H9 (cell line): Measurements from ENCODE around the gene SLC25A25. TPM values are rescaled to one million over a fixed set of nuclear protein-coding genes. Genes with fewer than 3 reads are reported as not detected.

ENCODE experiments used
- DNase-seq: peaks from one replicate; pipeline ENCODE4 v3.0.0-alpha.2; 2017
- H2AFZ ChIP-seq: one replicate; pipeline ENCODE4 v1.6.1; 2013; ENCODE audit warnings: mild to moderate bottlenecking, low read length, control low read depth, moderate library complexity
- H2AK5ac ChIP-seq: 2 replicates; pipeline ENCODE4 v1.6.1; 2013; ENCODE audit warnings: low read length, control low read depth, mixed read lengths; ENCODE audit not compliant: insufficient read length
- H2BK120ac ChIP-seq: one replicate; pipeline ENCODE4 v1.6.1; 2013; ENCODE audit warnings: low read depth, mild to moderate bottlenecking, low read length, control low read depth, inconsistent platforms; ENCODE audit not compliant: poor library complexity, severe bottlenecking
- H2BK12ac ChIP-seq: 2 replicates; pipeline ENCODE4 v1.6.1; 2013; ENCODE audit warnings: low read length, control low read depth, mixed read lengths, low read depth; ENCODE audit not compliant: insufficient read length
- H2BK15ac ChIP-seq: 2 replicates; pipeline ENCODE4 v1.6.1; 2013; ENCODE audit warnings: low read depth, low read length, control low read depth
- H2BK20ac ChIP-seq: one replicate; pipeline ENCODE4 v1.6.1; 2013; ENCODE audit warnings: low read depth, mild to moderate bottlenecking, low read length, control low read depth, inconsistent platforms; ENCODE audit not compliant: poor library complexity, severe bottlenecking
- H2BK5ac ChIP-seq: 2 replicates; pipeline ENCODE4 v1.6.1; 2013; ENCODE audit warnings: low read length, control low read depth, mixed read lengths; ENCODE audit not compliant: insufficient read length
- H3K14ac ChIP-seq: 2 replicates; pipeline ENCODE4 v1.6.1; 2013; ENCODE audit warnings: low read length, control low read depth; ENCODE audit not compliant: insufficient read depth
- H3K18ac ChIP-seq: 2 replicates; pipeline ENCODE4 v1.6.1; 2013; ENCODE audit warnings: low read depth, mild to moderate bottlenecking, mixed read lengths, low read length, control low read depth; ENCODE audit not compliant: insufficient read length
- H3K23ac ChIP-seq: 2 replicates; pipeline ENCODE4 v1.6.1; 2013; ENCODE audit warnings: low read length, control low read depth, mixed read lengths, low read depth; ENCODE audit not compliant: insufficient read length
- H3K23me2 ChIP-seq: 2 replicates; pipeline ENCODE4 v1.6.1; 2013; ENCODE audit warnings: low read depth, mild to moderate bottlenecking, mixed read lengths, low read length, control low read depth; ENCODE audit not compliant: insufficient read length, poor library complexity, severe bottlenecking
- H3K27ac ChIP-seq: 2 replicates; pipeline ENCODE4 v1.5.1; 2013; ENCODE audit warnings: low read length, control low read depth, mixed read lengths, low read depth; ENCODE audit not compliant: insufficient read length
- H3K27me3 ChIP-seq: 2 replicates; pipeline ENCODE4 v1.6.1; 2013; ENCODE audit warnings: low read length, control low read depth, inconsistent platforms; ENCODE audit not compliant: insufficient read depth
- H3K4ac ChIP-seq: 2 replicates; pipeline ENCODE4 v1.6.1; 2013; ENCODE audit warnings: low read depth, mild to moderate bottlenecking, control low read depth, inconsistent platforms, low read length, moderate library complexity
- H3K4me1 ChIP-seq: 2 replicates; pipeline ENCODE4 v1.6.1; 2013; ENCODE audit warnings: low read length, control low read depth, inconsistent platforms; ENCODE audit not compliant: insufficient read depth
- H3K4me2 ChIP-seq: 2 replicates; pipeline ENCODE4 v1.6.1; 2013; ENCODE audit warnings: low read length, control low read depth, mixed read lengths; ENCODE audit not compliant: insufficient read length, insufficient read depth
- H3K56ac ChIP-seq: 2 replicates; pipeline ENCODE4 v1.6.1; 2013; ENCODE audit warnings: low read depth, mild to moderate bottlenecking, mixed read lengths, low read length, control low read depth; ENCODE audit not compliant: insufficient read length
- H3K79me1 ChIP-seq: 2 replicates; pipeline ENCODE4 v1.6.1; 2013; ENCODE audit warnings: low read depth, mild to moderate bottlenecking, moderate library complexity, low read length, control low read depth, inconsistent platforms; ENCODE audit not compliant: insufficient read depth, poor library complexity, severe bottlenecking
- H3K79me2 ChIP-seq: 2 replicates; pipeline ENCODE4 v1.6.1; 2013; ENCODE audit warnings: low read length, control low read depth, inconsistent platforms; ENCODE audit not compliant: insufficient read depth
- H3K9ac ChIP-seq: 2 replicates; pipeline ENCODE4 v1.6.1; 2013; ENCODE audit warnings: low read length, control low read depth, mixed read lengths; ENCODE audit not compliant: insufficient read length; ENCODE audit errors: extremely low read depth
- H3K9me3 ChIP-seq: one replicate; pipeline ENCODE4 v1.6.1; 2013; ENCODE audit warnings: low read depth, low read length, inconsistent platforms; ENCODE audit not compliant: control insufficient read depth
- H3T11ph ChIP-seq: one replicate; pipeline ENCODE4 v1.6.1; 2013; ENCODE audit warnings: mild to moderate bottlenecking, low read length, control low read depth, inconsistent platforms
- H4K20me1 ChIP-seq: one replicate; pipeline ENCODE4 v1.6.1; 2013; ENCODE audit not compliant: control insufficient read depth, insufficient read length, insufficient read depth
- H4K5ac ChIP-seq: 2 replicates; pipeline ENCODE4 v1.6.1; 2013; ENCODE audit warnings: low read depth, mild to moderate bottlenecking, mixed read lengths, low read length, control low read depth; ENCODE audit not compliant: insufficient read length
- H4K8ac ChIP-seq: replicated peaks from 2 replicates; pipeline ENCODE4 v1.6.1; 2013; ENCODE audit warnings: low read length, control low read depth, mixed read lengths, low read depth; ENCODE audit not compliant: insufficient read length
- H4K91ac ChIP-seq: 2 replicates; pipeline ENCODE4 v1.6.1; 2013; ENCODE audit warnings: low read depth, mild to moderate bottlenecking, moderate library complexity, mixed read lengths, low read length, control low read depth; ENCODE audit not compliant: insufficient read length
- H3K27ac Mint-ChIP-seq, 3 experiments: 2 replicates in 2 of 3; 3 replicates in 1 of 3; pipeline ENCODE4 v1.8.0; 2020 to 2021; ENCODE audit warnings: mixed read lengths in 3 of 3, mild to moderate bottlenecking in 1 of 3, moderate library complexity in 1 of 3
- H3K27me3 Mint-ChIP-seq: 2 replicates; pipeline ENCODE4 v1.8.0; 2021; ENCODE audit warnings: low read depth, mild to moderate bottlenecking, moderate library complexity, mixed read lengths
- H3K36me3 Mint-ChIP-seq, 3 experiments: 2 replicates in 2 of 3; 3 replicates in 1 of 3; pipeline ENCODE4 v1.8.0; 2020 to 2021; ENCODE audit warnings: low read depth in 3 of 3, mixed read lengths in 3 of 3; ENCODE audit not compliant: insufficient read depth in 1 of 3
- H3K4me1 Mint-ChIP-seq, 2 experiments: 2 replicates each; pipeline ENCODE4 v1.8.0; 2020; ENCODE audit warnings: mixed read lengths in 2 of 2
- H3K4me3 Mint-ChIP-seq, 2 experiments: 2 replicates in 1 of 2; 3 replicates in 1 of 2; pipeline ENCODE4 v1.8.0; 2020 to 2021; ENCODE audit warnings: mild to moderate bottlenecking in 2 of 2, mixed read lengths in 2 of 2, moderate library complexity in 1 of 2
- H3K9me3 Mint-ChIP-seq, 2 experiments: 2 replicates in 1 of 2; 3 replicates in 1 of 2; pipeline ENCODE4 v1.8.0; 2020; ENCODE audit warnings: mild to moderate bottlenecking in 2 of 2, mixed read lengths in 2 of 2, moderate library complexity in 1 of 2
- WGBS: extraction: QIAGEN DNeasy Blood & Tissue Kit; methylation state at CpG from one replicate; pipeline ENCODE4 v1.1.7; 2013; ENCODE audit warnings: missing lambda C conversion rate, low lambda C conversion rate, mixed read lengths; ENCODE audit not compliant: insufficient read length; ENCODE audit errors: extremely low coverage; 5-methylcytosine and 5-hydroxymethylcytosine counted together
- total RNA-seq: library from RNA; stranded (reverse); gene quantifications from 2 replicates; pipeline ENCODE4 v1.2.1, GENCODE V29; 2021
- TF ChIP-seq, protein P1 (sequence below): fragments of 200-600 bp; sonication (generic); conservative IDR thresholded peaks from 3 replicates; pipeline ENCODE4 v1.8.0; 2021; ENCODE audit warnings: antibody characterized with exemption, mild to moderate bottlenecking

SLC25A25 gene
- total RNA-seq, 1 experiment from 2014 or later, result 16.9 TPM

DNA sequence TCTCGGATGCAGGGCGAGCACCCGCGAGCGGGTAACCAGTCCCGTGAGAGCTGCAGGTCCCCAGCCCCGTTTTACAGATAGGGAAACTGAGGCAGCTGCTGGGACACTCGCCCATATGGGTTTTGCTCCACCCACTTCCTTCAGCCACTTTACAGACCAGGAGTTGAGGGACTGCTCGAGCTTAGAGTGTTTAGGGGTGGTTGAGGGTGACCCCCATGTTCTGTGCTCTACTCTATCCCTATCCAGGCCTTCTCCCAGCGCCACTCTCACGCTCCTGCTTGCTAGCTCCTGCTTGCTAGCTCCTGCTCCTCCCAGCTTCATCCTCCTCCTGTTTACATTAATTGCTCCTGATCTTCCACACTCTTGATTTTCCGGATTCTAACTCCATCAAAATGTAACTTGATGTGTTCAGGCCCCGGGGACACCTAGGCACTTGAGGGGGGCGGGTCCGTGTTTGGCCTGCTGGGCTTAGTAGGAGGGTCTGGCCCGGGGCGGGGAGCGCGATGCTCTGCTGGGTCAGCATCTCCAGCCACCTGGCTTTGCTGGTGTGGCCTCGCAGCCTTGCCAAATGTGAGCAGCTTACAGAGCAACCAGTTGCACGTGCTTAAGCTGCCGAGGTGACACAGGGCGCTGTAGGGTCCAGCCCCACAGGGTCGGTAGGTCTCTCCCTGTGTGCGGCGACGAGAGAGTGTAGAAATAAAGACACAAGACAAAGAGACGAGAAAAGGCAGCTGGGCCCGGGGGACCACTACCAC is 61.0 kb downstream of the SLC25A25 start:
- H3K27me3 Mint-ChIP-seq, result peaks cover 45% of the 10 kb centered on the region
- H3K4me3 Mint-ChIP-seq, result peak overlapping the region; percentile 94 to 97
- H4K5ac ChIP-seq, result no peak overlapping the region
- no peak overlapping the region for H3K23ac ChIP-seq
- no peak overlapping the region for H2BK15ac ChIP-seq
- H3T11ph ChIP-seq, result no peak overlapping the region
- H3K18ac ChIP-seq, result no peak overlapping the region
- peaks cover 12% of the 10 kb centered on the region for H3K23me2 ChIP-seq
- no peak overlapping the region for H2BK12ac ChIP-seq
- H3K79me2 ChIP-seq, result no peaks in the 10 kb centered on the region
- no peaks in the 10 kb centered on the region for H4K20me1 ChIP-seq
- H2BK5ac ChIP-seq, result no peak overlapping the region
- no peaks in the 10 kb centered on the region for H3K9me3 ChIP-seq
- H3K9me3 Mint-ChIP-seq, result peaks cover 9 to 12% of the 10 kb centered on the region in 2 experiments
- no peak overlapping the region for H2AFZ ChIP-seq
- DNase-seq, result no peak
- no peak overlapping the region for H3K14ac ChIP-seq
- no peak overlapping the region for H3K9ac ChIP-seq
- no peak overlapping the region for H3K27ac ChIP-seq
- 0 out of 2 replicates have a peak, but pooled peaks cover 3% of the 10 kb centered on the region for H3K27me3 ChIP-seq
- H2AK5ac ChIP-seq, result no peak overlapping the region
- H3K4me2 ChIP-seq, result peak overlapping the region; percentile 58
- no peak overlapping the region for H3K27ac Mint-ChIP-seq
- no peak overlapping the region for H3K4ac ChIP-seq
- H2BK120ac ChIP-seq, result no peak overlapping the region
- H3K4me1 ChIP-seq, result no peaks in the 10 kb centered on the region
- H3K36me3 Mint-ChIP-seq, result peaks cover 9 to 23% (median 16%) of the 10 kb centered on the region in 3 experiments
- TF ChIP-seq, protein P1, sequence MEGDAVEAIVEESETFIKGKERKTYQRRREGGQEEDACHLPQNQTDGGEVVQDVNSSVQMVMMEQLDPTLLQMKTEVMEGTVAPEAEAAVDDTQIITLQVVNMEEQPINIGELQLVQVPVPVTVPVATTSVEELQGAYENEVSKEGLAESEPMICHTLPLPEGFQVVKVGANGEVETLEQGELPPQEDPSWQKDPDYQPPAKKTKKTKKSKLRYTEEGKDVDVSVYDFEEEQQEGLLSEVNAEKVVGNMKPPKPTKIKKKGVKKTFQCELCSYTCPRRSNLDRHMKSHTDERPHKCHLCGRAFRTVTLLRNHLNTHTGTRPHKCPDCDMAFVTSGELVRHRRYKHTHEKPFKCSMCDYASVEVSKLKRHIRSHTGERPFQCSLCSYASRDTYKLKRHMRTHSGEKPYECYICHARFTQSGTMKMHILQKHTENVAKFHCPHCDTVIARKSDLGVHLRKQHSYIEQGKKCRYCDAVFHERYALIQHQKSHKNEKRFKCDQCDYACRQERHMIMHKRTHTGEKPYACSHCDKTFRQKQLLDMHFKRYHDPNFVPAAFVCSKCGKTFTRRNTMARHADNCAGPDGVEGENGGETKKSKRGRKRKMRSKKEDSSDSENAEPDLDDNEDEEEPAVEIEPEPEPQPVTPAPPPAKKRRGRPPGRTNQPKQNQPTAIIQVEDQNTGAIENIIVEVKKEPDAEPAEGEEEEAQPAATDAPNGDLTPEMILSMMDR, result no peak
- H3K79me1 ChIP-seq, result no peaks in the 10 kb centered on the region
- no peak overlapping the region for H2BK20ac ChIP-seq
- H4K8ac ChIP-seq, result no peak overlapping the region
- WGBS, result no CpG with 5 or more reads among the region's 29 CpGs
- peaks cover 13 to 16% of the 10 kb centered on the region in 2 experiments for H3K4me1 Mint-ChIP-seq
- H4K91ac ChIP-seq, result no peak overlapping the region
- H3K56ac ChIP-seq, result no peak overlapping the region
